BE2C (cell line): ENCODE results near the gene JAG2.

ENCODE experiments used
- DNase-seq: peaks from one replicate; pipeline ENCODE4 v3.0.0-alpha.2; 2020
- H3K27me3 ChIP-seq: fragments of 250-450 bp; sonication (Bioruptor Pico); 2 replicates; pipeline ENCODE4 v1.5.1; 2020; ENCODE audit warnings: mild to moderate bottlenecking
- H3K36me3 ChIP-seq: fragments of 250-450 bp; sonication (Bioruptor Pico); 2 replicates; pipeline ENCODE4 v1.5.1; 2020; ENCODE audit warnings: mild to moderate bottlenecking
- H3K4me1 ChIP-seq: fragments of 250-450 bp; sonication (Bioruptor Pico); 2 replicates; pipeline ENCODE4 v1.5.1; 2020
- H3K4me3 ChIP-seq: 2 replicates; pipeline ENCODE4 v1.5.1; 2011; ENCODE audit warnings: low read depth, low read length
- H3K9me3 ChIP-seq: fragments of 250-450 bp; sonication (Bioruptor Pico); 2 replicates; pipeline ENCODE4 v1.5.1; 2020
- CTCF ChIP-seq: IDR thresholded peaks from 2 replicates; pipeline ENCODE4 v1.5.1; 2012; ENCODE audit warnings: mild to moderate bottlenecking, low read depth, low read length

Gene JAG2

GRCh38 chr14:105196265-105196960, 27.8 kb upstream of the JAG2 start:
- no peak for TF ChIP-seq CTCF
- Histone ChIP-seq H3K4me1 (peaks cover under 1% of the 10 kb centered on the region; the same call in 1 of the 2 replicates), H3K4me3 (no peak overlapping the region), H3K9me3 (no peaks in the 10 kb centered on the region), H3K27me3 (no peaks in the 10 kb centered on the region), H3K36me3 (no peaks in the 10 kb centered on the region)
- no peak for DNase-seq

- H3K9me3 ChIP-seq, result no peaks in the 10 kb centered on the region
- H3K27me3 ChIP-seq, result no peaks in the 10 kb centered on the region
- no peaks in the 10 kb centered on the region; the same call in 1 of the 2 replicates for H3K4me1 ChIP-seq
- no peak for DNase-seq
- TF ChIP-seq CTCF, result no peak
- H3K36me3 ChIP-seq, result no peaks in the 10 kb centered on the region
- no peak overlapping the region for H3K4me3 ChIP-seq
These were observed 27.1 kb upstream of the JAG2 start for GRCh38 chr14:105195522-105196264.

GRCh38 chr14:105195051-105195450, 26.5 kb upstream of the JAG2 start:
- Histone ChIP-seq H3K4me3 (no peak overlapping the region), H3K36me3 (no peaks in the 10 kb centered on the region), H3K27me3 (no peaks in the 10 kb centered on the region), H3K9me3 (no peaks in the 10 kb centered on the region), H3K4me1 (no peaks in the 10 kb centered on the region; the same call in 1 of the 2 replicates)
- no peak for DNase-seq
- no peak for TF ChIP-seq CTCF

GRCh38 chr14:105193916-105194782, 25.6 kb upstream of the JAG2 start:
- Histone ChIP-seq H3K27me3 (no peaks in the 10 kb centered on the region), H3K36me3 (no peaks in the 10 kb centered on the region), H3K4me3 (no peak overlapping the region), H3K9me3 (no peaks in the 10 kb centered on the region), H3K4me1 (no peaks in the 10 kb centered on the region; the same call in 1 of the 2 replicates)
- TF ChIP-seq CTCF, result no peak
- no peak for DNase-seq

- Histone ChIP-seq H3K36me3 (no peaks in the 10 kb centered on the region), H3K9me3 (no peaks in the 10 kb centered on the region; the same call in 1 of the 2 replicates), H3K27me3 (no peaks in the 10 kb centered on the region), H3K4me3 (no peak overlapping the region), H3K4me1 (no peaks in the 10 kb centered on the region; the same call in 1 of the 2 replicates)
- no peak for DNase-seq
- TF ChIP-seq CTCF, result no peak
These were observed 24.5 kb upstream of the JAG2 start for GRCh38 chr14:105192866-105193731.
